Motor neuron (in vitro differentiated cells): Measurements from ENCODE around the gene FZD10. TPM values are rescaled to one million over a fixed set of nuclear protein-coding genes. Genes with fewer than 3 reads are reported as not detected.
A peak's percentile ranks its signal among the peaks of the same experiment; 100 is the strongest.

Experiments
- ATAC-seq, 8 experiments: fragments of 200-7000 bp; cut with Tn5 transposase; replicated peaks in 6 of 8; 2 replicates each; pipeline ENCODE4 v1.8.0; 2021; ENCODE audit warnings: mild to moderate bottlenecking in 8 of 8, moderate library complexity in 8 of 8
- H3K27ac ChIP-seq, 2 donors: fragments of 250-450 bp; sonication (Bioruptor Pico); 2 replicates each; pipeline ENCODE4 v1.9.0; 2021; ENCODE audit warnings: antibody characterized with exemption in 2 of 2, mild to moderate bottlenecking in 2 of 2, moderate library complexity in 1 of 2
- H3K4me1 ChIP-seq, 2 donors: fragments of 250-450 bp; sonication (Bioruptor Pico); replicated peaks in 1 of 2; 2 replicates each; pipeline ENCODE4 v1.6.1; 2021; ENCODE audit warnings: antibody characterized with exemption in 2 of 2, mild to moderate bottlenecking in 2 of 2, moderate library complexity in 1 of 2
- H3K4me3 ChIP-seq, 5 donors: fragments of 250-450 bp; sonication (Bioruptor Pico); 2 replicates each; pipeline ENCODE4 v1.9.0; 2021; ENCODE audit warnings: antibody characterized with exemption in 5 of 5, mild to moderate bottlenecking in 5 of 5, moderate library complexity in 4 of 5
- WGBS, 10 experiments: fragments of 450-650 bp; shearing (Covaris generic); methylation state at CpG; one replicate each; pipeline ENCODE4 v1.0.0; 2022; 5-methylcytosine and 5-hydroxymethylcytosine counted together
- in situ Hi-C, 9 experiments: fragments of 400-800 bp; cut with MboI; loops; one replicate each; pipeline ENCODE4 v1.15.0; 2021; ENCODE audit warnings: low sequenced_read_pairs in 9 of 9, low pct_unique_long_range_greater_than_20kb in 2 of 9; ENCODE audit not compliant: unreplicated experiment in 9 of 9
- total RNA-seq, 8 experiments: library from RNA; unstranded; fragments of 300-600 nt; gene quantifications; 2 replicates each; pipeline versions ENCODE4 v1.2.3 to v1.2.4, GENCODE V29; 2022

FZD10 gene
- total RNA-seq, result 1 to 10 TPM in 1 of 8 experiments, under 1 TPM in 7; 0.08 to 4.9 (median 0.25) TPM

DNA sequence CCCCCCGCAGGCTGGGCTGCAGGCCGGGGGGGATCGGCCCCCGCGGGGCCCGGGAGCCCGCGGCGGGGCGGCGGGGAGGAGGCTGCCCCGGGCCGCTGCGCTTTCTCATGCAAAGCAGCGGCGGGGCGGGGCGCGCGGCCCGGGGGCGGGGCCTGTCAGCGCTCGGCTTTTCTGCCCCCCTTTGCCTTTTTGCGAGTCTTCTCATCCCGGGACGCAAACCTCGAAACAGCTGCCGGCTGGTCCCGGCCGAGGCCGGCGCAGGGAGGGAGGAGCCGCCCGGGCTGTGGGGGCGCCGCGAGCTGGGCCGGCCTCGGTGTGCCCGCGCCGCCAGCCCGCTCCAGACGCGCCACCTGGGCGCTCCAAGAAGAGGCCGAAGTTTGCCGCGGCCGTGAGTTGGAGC is at the start of gene FZD10:
Gene FZD10 (plus strand): TSS at position 198 of the 400 bp plus-strand sequence. CDS start 479 bp downstream, outside the sequence.
- no peak within 1 kb of the TSS for H3K27ac ChIP-seq
- H3K4me3 ChIP-seq, result peak within 1 kb of the TSS in 3 of 5 donors; percentile 24 to 58 (median 52)
- peak in 3 of 8 experiments; percentile 76 to 86 (median 77) for ATAC-seq
- 60 to 95% (median 82%) methylated on average over 1 to 8 of the region's 51 CpGs; no CpG with 5 or more reads in 7 of the 10 experiments for WGBS, 10 experiments
- in situ Hi-C loops, result no loop called here
- H3K4me1 ChIP-seq, result peaks cover 0 to 15% of the 10 kb centered on the region in 2 donors

DNA sequence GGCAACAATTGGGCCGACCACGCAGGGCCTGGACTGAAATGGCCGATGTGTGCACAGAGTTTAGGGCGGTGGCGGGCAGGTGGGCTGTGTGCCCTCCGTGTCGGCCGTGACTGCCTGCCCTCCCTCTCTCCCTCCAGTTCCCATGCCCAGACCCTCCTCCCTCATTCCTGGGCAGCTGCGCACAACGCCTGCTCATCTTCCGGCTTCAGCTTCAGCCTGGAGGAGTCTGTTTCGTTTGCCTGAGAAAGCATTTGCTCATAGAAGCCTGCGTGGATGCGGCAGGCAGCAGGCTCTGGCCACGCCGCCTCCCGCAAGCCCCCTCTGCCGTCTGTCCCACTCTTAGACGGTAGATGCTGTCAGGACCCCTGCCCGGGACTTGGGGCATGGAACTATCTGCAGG is 47.3 kb upstream of the FZD10 start:
- ATAC-seq, result no peak
- in situ Hi-C loops, result no loop called here
- no peak overlapping the region for H3K4me3 ChIP-seq
- WGBS, 10 experiments, result 26 to 90% (median 60%) methylated on average over 2 to 12 of the region's 20 CpGs; no CpG with 5 or more reads in 5 of the 10 experiments
- no peak overlapping the region for H3K27ac ChIP-seq
- peaks cover 0 to 2% of the 10 kb centered on the region in 2 donors for H3K4me1 ChIP-seq

DNA sequence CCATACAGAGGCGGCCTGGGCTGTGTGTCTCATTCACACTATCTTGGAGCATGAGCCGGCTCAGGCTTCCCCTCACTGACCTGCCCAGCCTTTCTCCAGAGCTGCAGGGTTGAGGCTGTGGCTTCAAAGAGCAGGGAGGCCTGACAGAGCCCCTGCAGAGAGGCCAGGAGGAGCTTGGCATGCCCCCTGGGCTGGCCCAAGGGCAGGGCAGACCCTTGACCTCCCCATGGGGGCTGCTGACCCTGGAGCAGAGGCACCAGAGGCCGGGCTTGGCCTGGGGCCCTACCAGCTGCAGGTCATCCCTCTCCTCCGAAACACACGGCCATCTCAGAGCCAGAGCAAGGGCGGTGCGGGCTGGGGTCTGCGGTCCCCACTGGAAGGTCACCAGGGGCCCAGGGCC is 46.6 kb upstream of the FZD10 start:
- no peak overlapping the region for H3K4me3 ChIP-seq
- peaks cover 0 to 2% of the 10 kb centered on the region in 2 donors for H3K4me1 ChIP-seq
- no peak overlapping the region for H3K27ac ChIP-seq
- in situ Hi-C loops, result no loop called here
- WGBS, 10 experiments, result 20 to 80% (median 45%) methylated on average over 1 to 6 of the region's 8 CpGs; no CpG with 5 or more reads in 6 of the 10 experiments
- peak in 1 of 8 experiments; percentile 9 for ATAC-seq

DNA sequence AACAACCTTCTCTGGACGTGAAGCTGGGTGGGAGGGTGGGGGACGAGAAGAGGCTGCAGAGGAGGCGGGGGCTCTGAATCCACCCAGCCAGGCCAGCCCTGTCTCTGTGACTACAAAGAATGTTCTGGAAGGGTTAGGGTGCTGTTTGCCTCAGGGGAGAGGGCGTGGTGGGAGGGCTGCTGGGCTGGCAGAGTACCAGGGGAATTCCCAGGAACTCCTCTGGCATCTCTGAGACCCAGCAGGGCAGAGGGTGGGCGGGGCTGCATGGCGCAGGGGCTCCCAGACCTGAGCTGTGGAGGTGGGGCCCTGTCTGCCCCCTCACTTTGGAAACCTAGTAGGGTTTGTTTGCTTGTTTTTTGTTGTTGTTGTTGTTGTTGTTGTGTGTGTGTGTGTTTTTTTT is 45.5 kb upstream of the FZD10 start:
- H3K27ac ChIP-seq, result no peak overlapping the region
- H3K4me1 ChIP-seq, result no peaks in the 10 kb centered on the region
- no peak overlapping the region for H3K4me3 ChIP-seq
- in situ Hi-C loops, result no loop called here
- WGBS, 10 experiments, result 100% methylated on average over 2 of the region's 6 CpGs; no CpG with 5 or more reads in 9 of the 10 experiments
- peak in 1 of 8 experiments; percentile 46 for ATAC-seq

GRCh38 chr12:130117233-130117632 is 45.0 kb upstream of the FZD10 start:
- no peak overlapping the region for H3K27ac ChIP-seq
- 0 to 80% (median 20%) methylated on average over 1 to 7 of the region's 7 CpGs; no CpG with 5 or more reads in 3 of the 10 experiments for WGBS, 10 experiments
- H3K4me3 ChIP-seq, result no peak overlapping the region
- ATAC-seq, result peak in 1 of 8 experiments; percentile 50
- H3K4me1 ChIP-seq, result peaks cover 0 to under 1% of the 10 kb centered on the region in 2 donors
- in situ Hi-C loops, result no loop called here

DNA sequence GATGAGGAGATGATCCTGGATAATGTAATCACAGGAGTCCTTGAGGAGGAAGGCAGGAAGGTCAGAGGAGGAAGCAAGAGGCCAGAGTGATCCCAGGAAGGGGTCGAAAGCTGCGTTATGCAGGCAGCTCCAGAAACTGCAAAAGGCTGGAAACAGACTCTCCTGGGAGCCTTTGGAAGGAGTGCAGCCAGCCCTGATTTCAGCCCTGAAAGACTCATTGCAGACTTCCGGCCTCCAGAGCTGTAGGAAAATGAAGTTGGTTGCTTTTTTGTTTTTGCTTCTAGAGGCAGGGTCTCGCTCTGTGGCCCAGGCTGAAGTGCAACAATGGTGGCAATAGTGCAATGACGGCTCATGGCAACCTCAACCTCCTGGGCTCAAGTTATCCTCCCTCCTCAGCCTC is 44.6 kb upstream of the FZD10 start:
- 0 to 90% (median 48%) methylated on average over 1 to 5 of the region's 5 CpGs; no CpG with 5 or more reads in 2 of the 10 experiments for WGBS, 10 experiments
- H3K27ac ChIP-seq, result no peak overlapping the region
- ATAC-seq, result no peak
- H3K4me3 ChIP-seq, result no peak overlapping the region
- in situ Hi-C loops, result no loop called here
- peaks cover 0 to 5% of the 10 kb centered on the region in 2 donors for H3K4me1 ChIP-seq

- H3K4me1 ChIP-seq, result peaks cover 0 to 8% of the 10 kb centered on the region in 2 donors
- 62 to 86% methylated on average over 3 to 5 of the region's 6 CpGs; no CpG with 5 or more reads in 8 of the 10 experiments for WGBS, 10 experiments
- ATAC-seq, result no peak
- in situ Hi-C loops, result no loop called here
- no peak overlapping the region for H3K27ac ChIP-seq
- no peak overlapping the region for H3K4me3 ChIP-seq
Observed at GRCh38 chr12:130118181-130118580, 44.1 kb upstream of the FZD10 start.

GRCh38 chr12:130119241-130119861 is 42.9 kb upstream of the FZD10 start:
- in situ Hi-C loops, result no loop called here
- 40 to 90% (median 78%) methylated on average over 1 to 5 of the region's 27 CpGs; no CpG with 5 or more reads in 6 of the 10 experiments for WGBS, 10 experiments
- Histone ChIP-seq H3K27ac (no peak overlapping the region), H3K4me1 (peaks cover 0 to 8% of the 10 kb centered on the region in 2 donors), H3K4me3 (no peak overlapping the region)
- ATAC-seq, result no peak

- in situ Hi-C loops, result no loop called here
- Histone ChIP-seq H3K27ac (no peak overlapping the region), H3K4me1 (peaks cover 0 to 8% of the 10 kb centered on the region in 2 donors), H3K4me3 (no peak overlapping the region)
- 14 to 100% (median 70%) methylated on average over 1 to 11 of the region's 31 CpGs; no CpG with 5 or more reads in 5 of the 10 experiments for WGBS, 10 experiments
- ATAC-seq, result peak in 1 of 8 experiments; percentile 26
Observed at GRCh38 chr12:130120012-130120805, 42.1 kb upstream of the FZD10 start.

- peaks cover 0 to 8% of the 10 kb centered on the region in 2 donors for H3K4me1 ChIP-seq
- WGBS, 10 experiments, result 0 to 91% (median 19%) methylated on average over 2 to 11 of the region's 11 CpGs
- H3K4me3 ChIP-seq, result no peak overlapping the region
- ATAC-seq, result no peak
- in situ Hi-C loops, result no loop called here
- no peak overlapping the region for H3K27ac ChIP-seq
Observed at GRCh38 chr12:130121226-130122000, 40.9 kb upstream of the FZD10 start.

DNA sequence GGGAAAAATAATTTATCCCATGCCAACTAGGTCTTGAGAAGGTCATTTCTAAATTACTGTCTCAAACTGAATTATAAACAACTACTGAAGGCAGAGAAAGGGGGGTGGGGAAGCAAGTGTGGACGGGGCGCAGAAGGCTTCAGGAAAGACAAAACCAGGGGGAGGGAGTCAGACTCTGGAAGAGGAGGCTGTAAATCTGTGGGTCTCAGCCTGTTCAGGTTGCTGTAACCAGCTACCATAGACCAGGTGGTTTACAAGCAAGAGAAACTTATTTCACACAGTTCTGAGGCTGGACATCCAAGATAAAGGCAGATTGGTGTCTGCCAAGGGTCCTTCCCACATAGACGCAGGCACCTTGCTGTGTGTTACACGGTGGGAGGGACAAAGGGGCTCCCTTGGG is 39.9 kb upstream of the FZD10 start:
- 0 to 27% (median 17%) methylated on average over 1 to 4 of the region's 4 CpGs; no CpG with 5 or more reads in 7 of the 10 experiments for WGBS, 10 experiments
- ATAC-seq, result no peak
- in situ Hi-C loops, result no loop called here
- Histone ChIP-seq H3K27ac (no peak overlapping the region), H3K4me3 (no peak overlapping the region), H3K4me1 (peaks cover 0 to 8% of the 10 kb centered on the region in 2 donors)

DNA sequence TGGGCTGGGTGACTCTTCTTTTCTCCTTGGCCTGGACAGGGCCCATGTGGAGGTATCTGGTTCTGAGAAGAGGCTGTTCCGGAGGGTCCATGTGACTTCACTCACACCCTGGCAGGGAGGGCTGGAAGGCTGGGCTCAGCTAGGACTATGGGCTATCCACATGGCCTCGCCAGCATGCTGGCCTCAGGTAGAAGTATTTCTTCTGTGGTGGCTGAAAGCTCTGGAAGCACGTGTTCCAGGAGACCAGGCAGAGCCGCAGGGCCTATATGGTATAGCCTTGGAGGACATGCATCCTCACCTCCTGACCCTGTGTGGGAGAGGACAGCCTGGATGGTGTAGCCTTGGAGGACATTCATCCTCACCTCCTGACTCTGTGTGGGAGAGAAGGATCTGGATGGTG is 38.2 kb upstream of the FZD10 start:
- in situ Hi-C loops, result no loop called here
- H3K4me1 ChIP-seq, result peaks cover 0 to 8% of the 10 kb centered on the region in 2 donors
- no peak for ATAC-seq
- 35 to 90% (median 40%) methylated on average over 1 to 2 of the region's 4 CpGs; no CpG with 5 or more reads in 7 of the 10 experiments for WGBS, 10 experiments
- no peak overlapping the region for H3K27ac ChIP-seq
- no peak overlapping the region for H3K4me3 ChIP-seq
